Measurements from ENCODE around the gene DRGX.

Gene DRGX

DNA sequence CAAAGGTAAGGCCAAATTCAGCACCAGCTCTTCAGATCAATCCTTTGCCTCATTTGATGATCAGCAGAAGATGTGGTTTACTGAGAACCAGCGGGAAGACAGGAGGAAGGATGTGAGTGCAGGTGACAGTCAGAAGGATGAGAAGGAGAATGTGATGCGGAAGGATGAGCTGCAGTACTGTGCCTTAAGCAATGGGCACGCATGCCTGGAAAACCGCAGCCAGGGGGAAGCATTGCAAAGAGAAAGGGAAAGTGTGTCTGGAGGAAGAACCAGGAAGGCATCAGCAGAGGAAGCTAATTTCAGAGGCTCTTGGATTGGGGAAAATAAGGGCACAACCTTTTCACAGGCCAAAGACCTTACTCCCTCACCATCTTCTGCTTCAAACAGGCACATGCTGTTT is 71.2 kb downstream of the DRGX start:
- TF ChIP-seq, protein P1, sequence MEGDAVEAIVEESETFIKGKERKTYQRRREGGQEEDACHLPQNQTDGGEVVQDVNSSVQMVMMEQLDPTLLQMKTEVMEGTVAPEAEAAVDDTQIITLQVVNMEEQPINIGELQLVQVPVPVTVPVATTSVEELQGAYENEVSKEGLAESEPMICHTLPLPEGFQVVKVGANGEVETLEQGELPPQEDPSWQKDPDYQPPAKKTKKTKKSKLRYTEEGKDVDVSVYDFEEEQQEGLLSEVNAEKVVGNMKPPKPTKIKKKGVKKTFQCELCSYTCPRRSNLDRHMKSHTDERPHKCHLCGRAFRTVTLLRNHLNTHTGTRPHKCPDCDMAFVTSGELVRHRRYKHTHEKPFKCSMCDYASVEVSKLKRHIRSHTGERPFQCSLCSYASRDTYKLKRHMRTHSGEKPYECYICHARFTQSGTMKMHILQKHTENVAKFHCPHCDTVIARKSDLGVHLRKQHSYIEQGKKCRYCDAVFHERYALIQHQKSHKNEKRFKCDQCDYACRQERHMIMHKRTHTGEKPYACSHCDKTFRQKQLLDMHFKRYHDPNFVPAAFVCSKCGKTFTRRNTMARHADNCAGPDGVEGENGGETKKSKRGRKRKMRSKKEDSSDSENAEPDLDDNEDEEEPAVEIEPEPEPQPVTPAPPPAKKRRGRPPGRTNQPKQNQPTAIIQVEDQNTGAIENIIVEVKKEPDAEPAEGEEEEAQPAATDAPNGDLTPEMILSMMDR (IDR thresholded peaks at IDR 0.05; ENCODE audit: low read length) = no peak
- TF ChIP-seq EZH2phosphoT487 (IDR thresholded peaks at IDR 0.05; ENCODE audit: low read length) (no peak), EZH2 (optimal IDR thresholded peaks at IDR 0.05; ENCODE audit: low read depth, low read length) (no peak)
- Histone ChIP-seq H3K4me3 (ENCODE audit: low read length) (no peak overlapping the region), H3K9me3 (replicated peaks; ENCODE audit: insufficient read depth, low read length) (no peaks in the 10 kb centered on the region), H3F3A (ENCODE audit: insufficient read depth, low read length) (no peaks in the 10 kb centered on the region), H3K27me3 (replicated peaks; ENCODE audit: insufficient read depth, low read length) (no peaks in the 10 kb centered on the region), H4K20me1 (ENCODE audit: insufficient read depth, low read length) (no peaks in the 10 kb centered on the region), H3K4me2 (ENCODE audit: low read depth, low read length) (no peak overlapping the region), H3K4me1 (ENCODE audit: low read length) (no peaks in the 10 kb centered on the region), H3K36me3 (replicated peaks; ENCODE audit: insufficient read depth, low read length) (no peaks in the 10 kb centered on the region), H3K9me2 (replicated peaks; ENCODE audit: insufficient read depth, low read length) (no peaks in the 10 kb centered on the region), H3K79me2 (ENCODE audit: low read length) (no peaks in the 10 kb centered on the region), H3K27ac (ENCODE audit: low read length) (no peak overlapping the region), H2AFZ (ENCODE audit: low read length) (no peak overlapping the region), H3K9ac (ENCODE audit: low read length) (no peak overlapping the region)
- DNase-seq = no peak

DNA sequence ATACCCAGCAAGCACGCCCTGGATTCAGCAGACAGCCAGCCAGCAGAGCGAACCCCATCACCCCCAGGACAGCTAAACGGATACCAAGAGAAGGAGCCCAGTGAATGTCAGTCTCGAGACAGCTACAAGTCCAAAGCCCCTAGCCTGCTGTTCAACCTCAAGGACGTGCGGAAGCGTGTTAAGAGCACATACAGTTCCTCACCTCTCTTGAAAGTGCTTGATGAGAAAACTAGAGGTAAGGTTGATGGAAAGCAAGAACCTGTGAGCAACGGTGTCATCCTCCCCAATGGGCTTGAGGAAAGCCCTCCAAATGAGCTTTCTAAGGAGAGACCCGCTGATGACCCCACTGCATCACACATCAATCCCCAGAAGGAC is 72.0 kb downstream of the DRGX start:
- no peak for DNase-seq
- Histone ChIP-seq H3K27me3 (replicated peaks; ENCODE audit: insufficient read depth, low read length) (no peaks in the 10 kb centered on the region), H4K20me1 (ENCODE audit: insufficient read depth, low read length) (no peaks in the 10 kb centered on the region), H2AFZ (ENCODE audit: low read length) (no peak overlapping the region), H3K9me2 (replicated peaks; ENCODE audit: insufficient read depth, low read length) (no peaks in the 10 kb centered on the region), H3F3A (ENCODE audit: insufficient read depth, low read length) (no peaks in the 10 kb centered on the region), H3K9me3 (replicated peaks; ENCODE audit: insufficient read depth, low read length) (no peaks in the 10 kb centered on the region), H3K4me3 (ENCODE audit: low read length) (no peak overlapping the region), H3K4me2 (ENCODE audit: low read depth, low read length) (no peak overlapping the region), H3K4me1 (ENCODE audit: low read length) (no peaks in the 10 kb centered on the region), H3K27ac (ENCODE audit: low read length) (no peak overlapping the region), H3K9ac (ENCODE audit: low read length) (no peak overlapping the region), H3K36me3 (replicated peaks; ENCODE audit: insufficient read depth, low read length) (no peaks in the 10 kb centered on the region), H3K79me2 (ENCODE audit: low read length) (no peaks in the 10 kb centered on the region)
- TF ChIP-seq EZH2 (optimal IDR thresholded peaks at IDR 0.05; ENCODE audit: low read depth, low read length) = no peak
- TF ChIP-seq, protein P1 (IDR thresholded peaks at IDR 0.05; ENCODE audit: low read length) = no peak
- TF ChIP-seq EZH2phosphoT487 (IDR thresholded peaks at IDR 0.05; ENCODE audit: low read length) = no peak

DNA sequence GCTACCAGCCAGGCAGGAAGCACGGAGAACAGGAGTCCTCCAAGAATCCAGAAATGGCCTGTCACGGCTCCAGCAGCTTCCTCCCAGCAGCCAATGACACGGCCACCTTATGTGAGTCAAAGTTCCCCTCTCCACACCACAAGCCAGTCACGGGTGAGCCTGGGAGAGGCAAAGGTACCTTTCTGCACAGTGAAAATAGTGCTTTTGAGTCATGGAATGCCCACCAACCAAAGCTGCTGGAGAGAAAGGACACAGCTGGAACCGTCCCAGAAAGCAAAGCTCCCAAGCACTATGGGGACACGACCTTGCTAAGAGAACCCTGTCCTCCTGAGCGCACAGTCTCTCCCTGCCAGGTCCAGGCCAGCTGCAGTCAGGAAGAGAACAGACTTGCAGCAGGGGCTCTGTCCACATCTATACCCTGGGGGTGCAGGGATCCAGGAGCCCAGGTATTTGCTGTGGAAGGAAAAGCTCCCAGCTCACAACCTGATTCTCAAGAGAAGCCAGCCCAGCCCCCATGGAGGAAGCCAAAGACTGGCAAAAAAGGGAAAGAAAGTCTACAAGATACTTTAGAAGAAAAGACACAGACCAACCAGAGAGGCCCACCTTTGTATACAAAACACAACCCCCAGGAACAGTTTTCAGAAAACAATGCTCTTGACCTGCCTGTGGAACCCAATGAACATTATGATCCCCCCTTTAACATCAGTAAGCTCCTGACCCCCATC is 72.6 kb downstream of the DRGX start:
- H3F3A ChIP-seq (ENCODE audit: insufficient read depth, low read length) = no peaks in the 10 kb centered on the region
- no peak overlapping the region for H3K27ac ChIP-seq (ENCODE audit: low read length)
- no peak overlapping the region for H3K4me2 ChIP-seq (ENCODE audit: low read depth, low read length)
- DNase-seq = no peak
- no peaks in the 10 kb centered on the region for H3K27me3 ChIP-seq (replicated peaks; ENCODE audit: insufficient read depth, low read length)
- H4K20me1 ChIP-seq (ENCODE audit: insufficient read depth, low read length) = no peaks in the 10 kb centered on the region
- TF ChIP-seq EZH2 (optimal IDR thresholded peaks at IDR 0.05; ENCODE audit: low read depth, low read length) = no peak
- TF ChIP-seq EZH2phosphoT487 (IDR thresholded peaks at IDR 0.05; ENCODE audit: low read length) = no peak
- TF ChIP-seq, protein P1 (IDR thresholded peaks at IDR 0.05; ENCODE audit: low read length) = no peak
- no peak overlapping the region for H3K4me3 ChIP-seq (ENCODE audit: low read length)
- no peak overlapping the region for H2AFZ ChIP-seq (ENCODE audit: low read length)
- no peaks in the 10 kb centered on the region for H3K4me1 ChIP-seq (ENCODE audit: low read length)
- no peaks in the 10 kb centered on the region for H3K9me2 ChIP-seq (replicated peaks; ENCODE audit: insufficient read depth, low read length)
- H3K36me3 ChIP-seq (replicated peaks; ENCODE audit: insufficient read depth, low read length) = no peaks in the 10 kb centered on the region
- no peaks in the 10 kb centered on the region for H3K79me2 ChIP-seq (ENCODE audit: low read length)
- H3K9ac ChIP-seq (ENCODE audit: low read length) = no peak overlapping the region
- no peaks in the 10 kb centered on the region for H3K9me3 ChIP-seq (replicated peaks; ENCODE audit: insufficient read depth, low read length)

All from MM.1S (cell line).